Kidney capillary endothelial cell (primary cell): ENCODE data around the gene PCDHA8.
"Not testable (repeated sequence)": the region's sequence is repeated elsewhere in the genome, so short reads cannot be mapped to it uniquely, and the experiment has no call there.

Source experiments
- DNase-seq: peaks from one replicate; pipeline ENCODE4 v3.0.0-alpha.2; 2018; ENCODE audit warnings: low spot score

PCDHA8 gene

DNA sequence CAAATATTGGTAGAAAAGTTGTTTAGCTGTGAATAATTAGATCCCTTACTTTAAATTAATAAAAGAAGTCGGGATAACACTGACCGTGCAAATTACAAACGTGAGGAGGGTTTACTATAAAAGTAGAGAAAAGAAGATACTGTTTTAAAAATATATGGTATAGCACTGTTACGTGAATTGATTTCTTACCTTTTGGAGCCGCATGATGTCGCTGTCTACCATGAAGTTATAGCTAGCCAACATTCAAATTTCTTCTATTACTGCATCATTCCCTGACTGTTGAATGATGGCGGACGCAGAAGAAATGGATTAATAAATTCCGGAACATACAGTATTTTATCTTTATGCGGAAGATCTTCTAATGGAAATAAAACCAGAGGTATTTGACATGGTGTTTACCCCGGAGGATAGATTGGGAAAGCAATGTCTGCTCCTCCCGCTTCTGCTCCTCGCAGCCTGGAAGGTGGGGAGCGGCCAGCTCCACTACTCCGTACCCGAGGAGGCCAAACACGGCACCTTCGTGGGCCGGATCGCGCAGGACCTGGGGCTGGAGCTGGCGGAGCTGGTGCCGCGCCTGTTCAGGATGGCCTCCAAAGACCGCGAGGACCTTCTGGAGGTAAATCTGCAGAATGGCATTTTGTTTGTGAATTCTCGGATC lies 13.2 kb upstream of the PCDHA8 start, which contains the start of gene PCDHA6:
Gene PCDHA6, plus strand, starts transcription at position 257 of the 658 bp plus-strand sequence. Its CDS starts 132 bp downstream, at position 389.
- DNase-seq, result no peak

DNA sequence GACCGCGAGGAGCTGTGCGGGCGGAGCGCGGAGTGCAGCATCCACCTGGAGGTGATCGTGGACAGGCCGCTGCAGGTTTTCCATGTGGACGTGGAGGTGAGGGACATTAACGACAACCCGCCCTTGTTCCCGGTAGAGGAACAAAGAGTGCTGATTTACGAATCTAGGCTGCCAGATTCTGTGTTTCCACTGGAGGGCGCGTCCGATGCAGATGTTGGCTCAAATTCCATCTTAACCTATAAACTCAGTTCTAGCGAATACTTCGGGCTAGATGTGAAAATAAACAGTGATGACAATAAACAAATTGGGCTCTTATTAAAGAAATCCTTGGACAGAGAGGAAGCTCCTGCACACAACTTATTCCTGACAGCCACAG lies 12.6 kb upstream of the PCDHA8 start:
- no peak for DNase-seq

DNA sequence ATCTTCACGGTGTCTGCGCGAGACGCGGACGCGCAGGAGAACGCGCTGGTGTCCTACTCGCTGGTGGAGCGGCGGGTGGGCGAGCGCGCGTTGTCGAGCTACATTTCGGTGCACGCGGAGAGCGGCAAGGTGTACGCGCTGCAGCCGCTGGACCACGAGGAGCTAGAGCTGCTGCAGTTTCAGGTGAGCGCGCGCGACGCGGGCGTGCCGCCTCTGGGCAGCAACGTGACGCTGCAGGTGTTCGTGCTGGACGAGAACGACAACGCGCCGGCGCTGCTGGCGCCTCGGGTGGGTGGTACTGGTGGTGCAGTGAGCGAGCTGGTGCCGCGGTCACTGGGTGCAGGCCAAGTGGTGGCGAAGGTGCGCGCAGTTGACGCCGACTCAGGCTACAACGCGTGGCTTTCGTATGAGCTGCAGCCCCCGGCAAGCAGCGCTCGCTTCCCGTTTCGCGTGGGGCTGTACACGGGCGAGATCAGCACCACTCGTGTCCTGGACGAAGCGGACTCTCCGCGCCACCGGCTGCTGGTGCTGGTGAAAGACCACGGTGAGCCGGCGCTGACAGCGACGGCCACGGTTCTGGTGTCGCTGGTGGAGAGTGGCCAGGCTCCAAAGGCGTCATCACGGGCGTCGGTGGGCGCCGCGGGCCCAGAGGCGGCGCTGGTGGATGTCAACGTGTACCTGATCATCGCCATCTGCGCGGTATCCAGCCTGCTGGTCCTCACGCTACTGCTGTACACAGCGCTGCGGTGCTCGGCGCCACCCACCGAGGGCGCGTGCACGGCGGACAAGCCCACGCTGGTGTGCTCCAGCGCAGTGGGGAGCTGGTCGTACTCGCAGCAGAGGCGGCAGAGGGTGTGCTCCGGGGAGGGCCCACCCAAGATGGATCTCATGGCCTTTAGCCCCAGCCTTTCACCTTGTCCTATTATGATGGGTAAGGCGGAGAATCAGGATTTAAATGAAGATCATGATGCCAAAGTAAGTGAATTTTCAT lies 11.2 kb upstream of the PCDHA8 start:
- not testable (repeated sequence) for DNase-seq

DNA sequence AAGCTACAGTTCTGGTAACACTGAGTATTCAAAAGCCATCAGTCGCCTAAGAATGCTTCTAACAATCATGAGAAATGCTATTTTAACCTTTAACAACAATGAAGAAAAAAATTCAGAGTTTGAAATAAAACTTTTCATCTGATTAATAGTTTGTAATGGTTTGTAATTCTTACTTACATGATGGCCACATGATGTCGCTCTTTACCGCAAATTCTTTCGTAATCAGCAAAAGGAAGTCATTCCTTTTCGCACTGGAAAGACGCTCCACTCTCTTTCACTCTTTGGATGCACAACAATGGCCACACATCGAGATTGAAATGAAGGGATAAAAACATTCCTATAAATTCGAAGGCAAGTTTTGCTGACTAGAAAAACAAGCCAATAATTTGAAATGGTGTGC lies 7.0 kb upstream of the PCDHA8 start, which contains the start of gene PCDHA7:
Gene PCDHA7, plus strand, starts transcription at position 277 of the 400 bp plus-strand sequence. Its CDS starts 115 bp downstream, at position 392.
- DNase-seq, result no peak

DNA sequence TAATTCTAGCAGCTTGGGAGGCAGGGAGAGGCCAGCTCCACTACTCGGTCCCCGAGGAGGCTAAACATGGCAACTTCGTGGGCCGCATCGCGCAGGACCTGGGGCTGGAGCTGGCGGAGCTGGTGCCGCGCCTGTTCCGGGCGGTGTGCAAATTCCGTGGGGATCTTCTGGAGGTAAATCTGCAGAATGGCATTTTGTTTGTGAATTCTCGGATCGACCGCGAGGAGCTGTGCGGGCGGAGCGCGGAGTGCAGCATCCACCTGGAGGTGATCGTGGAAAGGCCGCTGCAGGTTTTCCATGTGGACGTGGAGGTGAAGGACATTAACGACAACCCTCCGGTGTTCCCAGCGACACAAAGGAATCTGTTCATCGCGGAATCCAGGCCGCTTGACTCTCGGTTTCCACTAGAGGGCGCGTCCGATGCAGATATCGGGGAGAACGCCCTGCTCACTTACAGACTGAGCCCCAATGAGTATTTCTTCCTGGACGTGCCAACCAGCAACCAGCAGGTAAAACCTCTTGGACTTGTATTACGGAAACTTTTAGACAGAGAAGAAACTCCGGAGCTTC lies 6.5 kb upstream of the PCDHA8 start:
- DNase-seq, result not testable (repeated sequence)

DNA sequence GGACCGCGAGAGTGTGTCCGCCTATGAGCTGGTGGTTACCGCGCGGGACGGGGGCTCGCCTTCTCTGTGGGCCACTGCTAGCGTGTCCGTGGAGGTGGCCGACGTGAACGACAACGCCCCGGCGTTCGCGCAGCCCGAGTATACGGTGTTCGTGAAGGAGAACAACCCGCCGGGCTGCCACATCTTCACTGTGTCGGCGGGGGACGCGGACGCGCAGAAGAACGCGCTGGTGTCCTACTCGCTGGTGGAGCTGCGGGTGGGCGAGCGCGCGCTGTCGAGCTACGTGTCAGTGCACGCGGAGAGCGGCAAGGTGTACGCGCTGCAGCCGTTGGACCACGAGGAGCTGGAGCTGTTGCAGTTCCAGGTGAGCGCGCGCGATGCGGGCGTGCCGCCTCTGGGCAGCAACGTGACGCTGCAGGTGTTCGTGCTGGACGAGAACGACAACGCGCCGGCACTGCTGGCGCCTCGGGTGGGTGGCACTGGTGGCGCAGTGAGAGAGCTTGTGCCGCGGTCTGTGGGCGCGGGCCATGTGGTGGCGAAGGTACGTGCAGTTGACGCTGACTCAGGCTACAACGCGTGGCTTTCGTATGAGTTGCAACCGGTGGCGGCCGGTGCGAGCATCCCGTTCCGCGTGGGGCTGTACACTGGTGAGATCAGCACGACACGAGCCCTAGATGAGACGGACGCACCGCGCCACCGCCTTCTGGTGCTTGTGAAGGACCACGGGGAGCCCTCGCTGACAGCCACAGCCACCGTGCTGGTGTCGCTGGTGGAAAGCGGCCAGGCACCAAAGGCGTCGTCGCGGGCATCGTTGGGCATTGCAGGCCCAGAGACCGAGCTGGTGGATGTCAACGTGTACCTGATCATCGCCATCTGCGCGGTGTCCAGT lies 5.1 kb upstream of the PCDHA8 start:
- no peak for DNase-seq

DNA sequence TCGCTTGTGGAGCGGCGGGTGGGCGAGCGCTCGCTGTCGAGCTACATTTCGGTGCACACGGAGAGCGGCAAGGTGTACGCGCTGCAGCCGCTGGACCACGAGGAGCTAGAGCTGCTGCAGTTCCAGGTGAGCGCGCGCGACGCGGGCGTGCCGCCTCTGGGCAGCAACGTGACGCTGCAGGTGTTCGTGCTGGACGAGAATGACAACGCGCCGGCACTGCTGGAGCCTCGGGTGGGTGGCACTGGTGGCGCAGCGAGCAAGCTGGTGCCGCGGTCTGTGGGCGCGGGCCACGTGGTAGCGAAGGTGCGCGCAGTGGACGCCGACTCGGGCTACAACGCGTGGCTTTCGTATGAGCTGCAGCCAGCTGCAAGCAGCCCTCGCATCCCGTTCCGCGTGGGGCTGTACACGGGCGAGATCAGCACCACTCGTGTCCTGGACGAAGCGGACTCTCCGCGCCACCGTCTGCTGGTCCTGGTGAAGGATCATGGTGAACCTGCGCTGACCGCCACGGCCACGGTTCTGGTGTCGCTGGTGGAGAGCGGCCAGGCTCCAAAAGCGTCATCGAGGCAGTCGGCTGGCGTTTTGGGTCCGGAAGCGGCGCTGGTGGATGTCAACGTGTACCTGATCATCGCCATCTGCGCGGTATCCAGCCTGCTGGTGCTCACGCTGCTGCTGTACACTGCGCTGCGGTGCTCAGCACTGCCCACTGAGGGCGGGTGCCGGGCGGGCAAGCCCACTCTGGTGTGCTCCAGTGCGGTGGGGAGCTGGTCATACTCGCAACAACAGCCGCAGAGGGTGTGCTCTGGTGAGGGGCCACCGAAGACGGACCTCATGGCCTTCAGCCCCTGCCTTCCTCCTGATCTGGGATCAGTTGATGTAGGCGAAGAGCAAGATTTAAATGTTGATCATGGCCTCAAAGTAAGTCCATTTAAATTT lies 2.1 kb downstream of the PCDHA8 start:
- DNase-seq, result no peak

DNA sequence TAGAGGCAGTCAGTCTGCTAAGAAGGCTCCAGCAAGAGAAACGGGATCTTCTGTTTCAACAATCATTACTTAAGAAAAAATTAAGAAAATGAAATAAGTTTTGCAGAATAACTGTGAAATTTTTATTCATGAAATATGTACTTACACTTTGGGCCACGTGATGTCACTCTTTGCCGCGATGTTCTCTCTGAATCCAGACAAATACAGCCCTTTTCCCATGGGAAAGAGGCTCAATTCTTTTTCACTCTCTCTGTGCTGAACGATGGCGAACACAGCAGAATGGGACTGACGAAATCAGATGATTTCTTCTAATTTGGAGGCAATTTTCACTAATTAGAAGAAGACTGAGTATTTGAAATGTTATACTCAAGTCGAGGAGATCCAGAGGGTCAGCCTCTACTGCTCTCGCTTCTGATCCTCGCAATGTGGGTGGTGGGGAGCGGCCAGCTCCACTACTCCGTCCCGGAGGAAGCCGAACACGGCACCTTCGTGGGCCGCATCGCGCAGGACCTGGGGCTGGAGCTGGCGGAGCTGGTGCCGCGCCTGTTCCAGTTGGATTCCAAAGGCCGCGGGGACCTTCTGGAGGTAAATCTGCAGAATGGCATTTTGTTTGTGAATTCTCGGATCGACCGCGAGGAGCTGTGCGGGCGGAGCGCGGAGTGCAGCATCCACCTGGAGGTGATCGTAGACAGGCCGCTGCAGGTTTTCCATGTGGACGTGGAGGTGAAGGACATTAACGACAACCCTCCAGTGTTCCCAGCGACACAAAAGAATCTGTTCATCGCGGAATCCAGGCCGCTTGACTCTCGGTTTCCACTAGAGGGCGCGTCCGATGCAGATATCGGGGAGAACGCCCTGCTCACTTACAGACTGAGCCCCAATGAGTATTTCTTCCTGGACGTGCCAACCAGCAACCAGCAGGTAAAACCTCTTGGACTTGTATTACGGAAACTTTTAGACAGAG lies 7.4 kb downstream of the PCDHA8 start, which contains the start of gene PCDHA9:
Gene PCDHA9, plus strand, starts transcription at position 244 of the 964 bp plus-strand sequence. Its CDS starts 114 bp downstream, at position 358.
- not testable (repeated sequence) for DNase-seq

DNA sequence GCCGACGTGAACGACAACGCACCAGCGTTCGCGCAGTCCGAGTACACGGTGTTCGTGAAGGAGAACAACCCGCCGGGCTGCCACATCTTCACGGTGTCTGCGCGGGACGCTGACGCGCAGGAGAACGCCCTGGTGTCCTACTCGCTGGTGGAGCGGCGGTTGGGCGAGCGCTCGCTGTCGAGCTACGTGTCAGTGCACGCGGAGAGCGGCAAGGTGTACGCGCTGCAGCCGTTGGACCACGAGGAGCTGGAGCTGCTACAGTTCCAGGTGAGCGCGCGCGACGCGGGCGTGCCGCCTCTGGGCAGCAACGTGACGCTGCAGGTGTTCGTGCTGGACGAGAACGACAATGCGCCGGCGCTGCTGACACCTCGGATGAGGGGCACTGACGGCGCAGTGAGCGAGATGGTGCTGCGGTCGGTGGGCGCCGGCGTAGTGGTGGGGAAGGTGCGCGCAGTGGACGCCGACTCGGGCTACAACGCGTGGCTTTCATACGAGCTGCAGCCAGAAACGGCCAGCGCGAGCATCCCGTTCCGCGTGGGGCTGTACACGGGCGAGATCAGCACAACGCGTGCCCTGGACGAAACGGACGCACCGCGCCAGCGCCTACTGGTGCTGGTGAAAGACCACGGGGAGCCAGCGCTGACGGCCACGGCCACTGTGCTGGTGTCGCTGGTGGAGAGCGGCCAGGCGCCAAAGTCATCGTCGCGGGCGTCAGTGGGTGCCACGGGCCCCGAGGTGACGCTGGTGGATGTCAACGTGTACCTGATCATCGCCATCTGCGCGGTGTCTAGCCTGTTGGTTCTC lies 9.0 kb downstream of the PCDHA8 start:
- DNase-seq, result not testable (repeated sequence)

DNA sequence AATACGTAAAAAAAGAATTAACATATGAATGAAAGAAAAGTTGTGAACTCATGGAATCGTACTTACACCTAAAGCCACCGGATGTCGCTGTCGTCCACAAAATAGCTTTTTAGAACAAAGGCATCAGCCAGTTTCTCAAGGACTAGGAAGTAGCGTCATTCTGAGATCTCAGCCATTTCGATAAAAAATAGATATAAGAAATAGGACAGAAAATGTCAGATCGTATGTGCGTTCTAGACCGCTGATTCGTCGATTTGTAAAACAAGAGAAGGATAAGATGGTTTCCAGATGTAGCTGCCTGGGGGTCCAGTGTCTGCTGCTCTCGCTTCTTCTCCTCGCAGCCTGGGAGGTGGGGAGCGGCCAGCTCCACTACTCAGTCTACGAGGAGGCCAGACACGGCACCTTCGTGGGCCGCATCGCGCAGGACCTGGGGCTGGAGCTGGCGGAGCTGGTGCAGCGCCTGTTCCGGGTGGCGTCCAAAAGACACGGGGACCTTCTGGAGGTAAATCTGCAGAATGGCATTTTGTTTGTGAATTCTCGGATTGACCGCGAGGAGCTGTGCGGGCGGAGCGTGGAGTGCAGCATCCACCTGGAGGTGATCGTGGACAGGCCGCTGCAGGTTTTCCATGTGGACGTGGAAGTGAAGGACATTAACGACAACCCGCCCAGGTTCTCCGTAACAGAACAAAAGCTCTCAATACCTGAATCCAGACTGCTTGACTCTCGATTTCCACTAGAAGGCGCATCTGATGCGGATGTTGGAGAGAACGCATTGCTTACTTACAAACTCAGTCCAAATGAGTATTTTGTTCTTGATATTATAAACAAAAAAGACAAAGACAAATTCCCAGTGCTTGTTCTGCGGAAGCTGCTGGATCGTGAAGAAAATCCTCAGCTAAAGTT lies 15.0 kb downstream of the PCDHA8 start, which contains the start of gene PCDHA10:
Gene PCDHA10, plus strand, starts transcription at position 126 of the 903 bp plus-strand sequence. Its CDS starts 152 bp downstream, at position 278.
- DNase-seq, result no peak

DNA sequence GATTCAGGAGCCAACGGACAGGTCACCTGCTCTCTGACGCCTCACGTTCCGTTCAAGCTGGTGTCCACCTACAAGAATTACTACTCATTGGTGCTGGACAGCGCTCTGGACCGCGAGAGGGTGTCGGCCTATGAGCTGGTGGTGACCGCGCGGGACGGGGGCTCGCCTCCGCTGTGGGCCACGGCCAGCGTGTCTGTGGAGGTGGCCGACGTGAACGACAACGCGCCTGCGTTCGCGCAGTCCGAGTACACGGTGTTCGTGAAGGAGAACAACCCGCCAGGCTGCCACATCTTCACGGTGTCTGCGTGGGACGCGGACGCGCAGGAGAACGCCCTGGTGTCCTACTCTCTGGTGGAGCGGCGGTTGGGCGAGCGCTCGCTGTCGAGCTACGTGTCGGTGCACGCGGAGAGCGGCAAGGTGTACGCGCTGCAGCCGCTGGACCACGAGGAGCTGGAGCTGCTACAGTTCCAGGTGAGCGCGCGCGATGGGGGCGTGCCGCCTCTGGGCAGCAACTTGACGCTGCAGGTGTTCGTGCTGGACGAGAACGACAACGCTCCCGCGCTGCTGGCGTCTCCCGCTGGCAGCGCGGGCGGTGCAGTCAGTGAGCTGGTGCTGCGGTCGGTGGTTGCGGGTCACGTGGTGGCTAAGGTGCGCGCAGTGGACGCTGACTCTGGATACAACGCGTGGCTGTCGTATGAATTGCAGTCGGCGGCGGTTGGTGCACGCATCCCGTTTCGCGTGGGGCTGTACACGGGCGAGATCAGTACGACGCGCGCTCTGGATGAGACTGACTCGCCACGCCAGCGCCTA lies 16.4 kb downstream of the PCDHA8 start:
- no peak for DNase-seq

DNA sequence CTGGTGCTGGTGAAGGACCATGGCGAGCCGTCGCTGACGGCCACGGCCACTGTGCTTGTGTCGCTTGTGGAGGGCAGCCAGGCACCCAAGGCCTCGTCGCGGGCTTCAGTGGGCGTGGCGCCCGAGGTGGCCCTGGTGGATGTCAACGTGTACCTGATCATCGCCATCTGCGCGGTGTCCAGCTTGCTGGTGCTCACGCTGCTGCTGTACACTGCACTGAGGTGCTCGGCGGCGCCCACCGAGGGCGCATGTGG lies 16.9 kb downstream of the PCDHA8 start:
- no peak for DNase-seq

DNA sequence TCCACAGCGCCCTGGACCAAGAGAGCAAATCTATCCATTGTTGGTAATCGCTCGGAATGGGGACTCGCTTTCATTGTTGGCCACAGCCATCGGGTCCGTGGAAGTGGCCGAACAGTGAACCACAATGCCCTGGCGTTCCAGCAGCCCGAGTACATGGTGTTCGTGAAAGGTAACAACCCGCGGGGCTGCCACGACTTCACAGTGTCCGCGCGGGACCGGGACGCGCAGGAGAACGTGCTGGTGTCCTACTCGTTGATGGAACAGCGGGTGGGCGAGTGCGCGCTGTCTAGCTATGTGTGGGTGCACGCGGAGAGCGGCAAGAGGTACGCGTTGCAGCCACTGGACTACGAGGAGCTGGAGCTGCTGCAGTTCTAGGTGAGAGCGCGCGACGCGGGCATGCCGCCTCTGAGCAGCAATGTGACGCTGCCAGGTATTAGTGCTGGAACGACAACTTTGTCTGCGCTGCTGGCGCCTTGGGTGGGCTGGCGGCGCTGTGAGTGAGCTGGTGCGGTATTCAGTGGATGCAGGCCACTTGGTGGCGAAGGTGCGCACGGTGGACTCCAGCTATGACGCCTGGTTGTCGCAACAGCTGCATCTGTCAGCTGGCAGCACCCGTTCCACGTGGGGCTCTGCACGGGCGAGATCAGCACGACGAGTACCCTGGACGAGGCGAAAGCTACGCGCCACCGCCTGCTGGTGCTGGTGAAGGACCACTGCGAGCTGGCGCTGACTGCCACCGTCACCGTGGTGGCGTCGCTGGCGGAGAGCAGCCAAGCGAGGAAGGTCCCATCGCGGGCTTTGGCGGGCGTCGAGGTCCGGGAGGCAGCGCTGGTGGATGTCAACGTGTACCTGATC lies 21.7 kb downstream of the PCDHA8 start:
- DNase-seq, result no peak

DNA sequence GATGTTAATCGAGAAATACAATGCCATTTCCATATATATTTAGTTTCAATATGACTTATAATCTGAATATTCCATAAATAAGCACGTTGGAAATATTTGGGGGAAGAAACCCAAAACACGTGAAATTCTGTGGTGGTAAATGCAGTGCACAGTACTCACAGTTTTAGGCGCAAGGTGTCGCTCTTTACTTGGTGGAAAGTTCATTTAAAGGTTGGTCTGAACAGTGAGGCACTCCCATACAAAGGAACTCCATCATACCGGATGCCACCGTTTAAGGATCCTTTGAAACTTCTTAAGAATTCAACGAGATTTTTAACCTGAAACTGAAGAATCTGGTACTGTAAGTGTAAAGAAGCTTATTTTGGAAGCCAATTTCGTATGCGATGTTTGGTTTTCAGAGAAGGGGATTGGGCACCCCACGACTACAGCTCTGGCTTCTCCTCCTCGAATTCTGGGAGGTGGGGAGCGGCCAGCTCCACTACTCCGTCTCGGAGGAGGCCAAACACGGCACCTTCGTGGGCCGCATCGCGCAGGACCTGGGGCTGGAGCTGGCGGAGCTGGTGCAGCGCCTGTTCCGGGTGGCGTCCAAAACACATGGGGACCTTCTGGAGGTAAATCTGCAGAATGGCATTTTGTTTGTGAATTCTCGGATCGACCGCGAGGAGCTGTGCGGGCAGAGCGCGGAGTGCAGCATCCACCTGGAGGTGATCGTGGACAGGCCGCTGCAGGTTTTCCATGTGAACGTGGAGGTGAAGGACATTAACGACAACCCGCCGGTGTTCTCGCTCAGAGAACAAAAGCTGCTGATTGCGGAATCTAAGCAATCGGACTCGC lies 28.0 kb downstream of the PCDHA8 start, which contains the start of gene PCDHA11:
Gene PCDHA11, plus strand, starts transcription at position 237 of the 834 bp plus-strand sequence. Its CDS starts 147 bp downstream, at position 384.
- DNase-seq, result no peak

DNA sequence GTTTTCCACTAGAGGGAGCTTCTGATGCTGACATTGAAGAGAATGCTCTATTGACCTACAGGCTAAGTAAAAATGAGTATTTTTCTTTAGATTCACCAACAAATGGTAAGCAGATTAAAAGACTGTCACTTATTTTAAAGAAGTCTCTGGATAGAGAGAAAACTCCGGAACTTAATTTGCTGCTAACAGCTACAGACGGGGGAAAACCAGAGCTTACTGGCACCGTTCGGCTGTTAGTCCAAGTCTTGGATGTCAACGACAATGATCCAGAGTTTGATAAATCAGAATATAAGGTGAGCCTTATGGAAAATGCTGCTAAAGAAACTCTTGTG lies 28.5 kb downstream of the PCDHA8 start:
- no peak for DNase-seq
